Colonic mucosa (tissue), 4 donors: ENCODE data around the gene URB1. TPM values are rescaled to one million over a fixed set of nuclear protein-coding genes. Genes with fewer than 3 reads are reported as not detected.

Experiments
- DNase-seq: peaks from one replicate; pipeline ENCODE4 v3.0.0-alpha.2; 2020
- H3K27ac ChIP-seq: fragments of 200-600 bp; one replicate; pipeline ENCODE4 v1.8.0; 2021
- H3K27me3 ChIP-seq: fragments of 200-600 bp; one replicate; pipeline ENCODE4 v1.8.0; 2021
- H3K36me3 ChIP-seq: fragments of 200-600 bp; one replicate; pipeline ENCODE4 v1.8.0; 2021
- H3K4me1 ChIP-seq: fragments of 200-600 bp; one replicate; pipeline ENCODE4 v1.8.0; 2021; ENCODE audit warnings: mild to moderate bottlenecking
- H3K4me3 ChIP-seq: fragments of 200-600 bp; one replicate; pipeline ENCODE4 v1.8.0; 2021
- H3K9ac ChIP-seq, 2 donors: one replicate each; pipeline ENCODE4 v1.7.0; 2013; ENCODE audit warnings: control low read depth in 2 of 2, low read depth in 2 of 2, low read length in 2 of 2
- H3K9me3 ChIP-seq: fragments of 200-600 bp; one replicate; pipeline ENCODE4 v1.8.0; 2021
- intact Hi-C: fragments of 100-400 bp; cut with DNase I; formaldehyde crosslinking; loops from one replicate; pipeline ENCODE4 v1.14.1; 2022
- total RNA-seq, 2 donors: library from RNA; stranded (reverse); fragmentation: NEBNext Ultra II Directional in 1 of 2; extraction: Animal tissue kit (Norgen Biotek cat#: 25700) in 1 of 2; gene quantifications; one replicate each; pipeline ENCODE4 v1.2.1, GENCODE V29; 2021
- TF ChIP-seq, protein P1 (sequence below): fragments of 200-600 bp; IDR thresholded peaks from one replicate; pipeline ENCODE4 v1.8.0; 2022; ENCODE audit warnings: antibody characterized with exemption, mild to moderate bottlenecking
- donor health status: healthy.
- donor health status: DM: no; HTN: no; CAD: no.
- donor health status: DM: no; HTN: no; CAD: no.

Gene URB1
- total RNA-seq, 2 donors from 2014 or later: 6.1 to 16.4 TPM

DNA sequence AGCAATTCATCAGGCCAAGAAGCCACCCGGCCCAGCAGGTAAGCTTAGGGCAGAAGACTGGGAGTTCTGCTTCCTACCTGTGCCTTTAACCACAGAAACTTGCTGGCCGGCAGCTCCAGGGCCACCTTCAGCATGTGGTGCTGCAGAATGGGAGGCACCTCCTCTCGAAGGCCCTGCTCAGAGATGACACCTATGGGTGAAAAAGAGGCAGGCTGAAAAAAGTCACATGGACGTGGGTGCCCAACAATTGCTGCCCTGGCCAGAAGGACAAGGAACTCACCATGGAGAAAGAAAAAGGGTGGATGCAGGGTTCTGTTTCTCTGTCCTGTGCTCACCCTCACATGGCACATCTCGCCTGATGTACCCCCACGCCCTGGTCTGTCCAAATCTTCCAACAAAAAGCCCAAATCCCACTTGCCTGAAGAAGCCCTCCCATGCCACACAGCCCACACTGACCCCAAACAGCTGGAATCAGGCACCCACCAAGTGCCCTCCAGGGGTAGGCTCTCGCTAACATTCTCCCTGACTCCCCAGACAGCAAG lies 33.0 kb downstream of the URB1 start:
- H3K27me3 ChIP-seq: no peaks in the 10 kb centered on the region
- no peak for DNase-seq
- H3K9me3 ChIP-seq: no peaks in the 10 kb centered on the region
- TF ChIP-seq, protein P1, sequence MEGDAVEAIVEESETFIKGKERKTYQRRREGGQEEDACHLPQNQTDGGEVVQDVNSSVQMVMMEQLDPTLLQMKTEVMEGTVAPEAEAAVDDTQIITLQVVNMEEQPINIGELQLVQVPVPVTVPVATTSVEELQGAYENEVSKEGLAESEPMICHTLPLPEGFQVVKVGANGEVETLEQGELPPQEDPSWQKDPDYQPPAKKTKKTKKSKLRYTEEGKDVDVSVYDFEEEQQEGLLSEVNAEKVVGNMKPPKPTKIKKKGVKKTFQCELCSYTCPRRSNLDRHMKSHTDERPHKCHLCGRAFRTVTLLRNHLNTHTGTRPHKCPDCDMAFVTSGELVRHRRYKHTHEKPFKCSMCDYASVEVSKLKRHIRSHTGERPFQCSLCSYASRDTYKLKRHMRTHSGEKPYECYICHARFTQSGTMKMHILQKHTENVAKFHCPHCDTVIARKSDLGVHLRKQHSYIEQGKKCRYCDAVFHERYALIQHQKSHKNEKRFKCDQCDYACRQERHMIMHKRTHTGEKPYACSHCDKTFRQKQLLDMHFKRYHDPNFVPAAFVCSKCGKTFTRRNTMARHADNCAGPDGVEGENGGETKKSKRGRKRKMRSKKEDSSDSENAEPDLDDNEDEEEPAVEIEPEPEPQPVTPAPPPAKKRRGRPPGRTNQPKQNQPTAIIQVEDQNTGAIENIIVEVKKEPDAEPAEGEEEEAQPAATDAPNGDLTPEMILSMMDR: no peak
- H3K4me3 ChIP-seq: no peak overlapping the region
- H3K27ac ChIP-seq: no peak overlapping the region
- no peak overlapping the region for H3K9ac ChIP-seq
- peaks cover 10% of the 10 kb centered on the region for H3K36me3 ChIP-seq
- H3K4me1 ChIP-seq: no peaks in the 10 kb centered on the region
- intact Hi-C loops: no loop called here

DNA sequence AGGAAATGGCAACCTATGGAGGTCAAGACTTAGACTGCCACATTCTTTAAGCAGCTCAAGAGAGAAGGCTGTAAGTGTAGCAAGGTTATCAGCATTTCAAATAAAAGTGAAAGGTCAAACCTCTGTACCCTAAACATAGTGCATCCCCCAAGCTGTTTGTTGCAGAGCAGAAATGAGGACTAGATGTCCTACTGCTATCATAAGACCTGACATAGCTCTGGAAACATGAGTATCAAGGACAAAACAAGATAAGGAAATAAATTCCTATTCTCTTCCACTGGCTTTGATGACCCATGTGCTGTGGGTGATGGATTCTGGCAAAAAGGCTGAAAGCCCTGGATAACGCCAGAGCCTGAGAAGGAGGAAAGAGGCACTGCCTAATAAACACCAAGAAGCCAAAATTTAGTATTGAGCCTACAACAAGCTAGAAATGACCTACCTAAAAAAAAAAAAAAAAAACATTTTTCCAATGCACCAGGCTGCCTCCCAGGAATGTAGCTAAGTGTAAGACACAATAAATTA lies 35.9 kb downstream of the URB1 start:
- DNase-seq: no peak
- peaks cover 10% of the 10 kb centered on the region for H3K36me3 ChIP-seq
- no peaks in the 10 kb centered on the region for H3K9me3 ChIP-seq
- no peak overlapping the region for H3K4me3 ChIP-seq
- no peak overlapping the region for H3K9ac ChIP-seq
- H3K4me1 ChIP-seq: no peaks in the 10 kb centered on the region
- intact Hi-C loops: no loop called here
- TF ChIP-seq, protein P1: no peak
- H3K27ac ChIP-seq: no peak overlapping the region
- H3K27me3 ChIP-seq: no peaks in the 10 kb centered on the region

DNA sequence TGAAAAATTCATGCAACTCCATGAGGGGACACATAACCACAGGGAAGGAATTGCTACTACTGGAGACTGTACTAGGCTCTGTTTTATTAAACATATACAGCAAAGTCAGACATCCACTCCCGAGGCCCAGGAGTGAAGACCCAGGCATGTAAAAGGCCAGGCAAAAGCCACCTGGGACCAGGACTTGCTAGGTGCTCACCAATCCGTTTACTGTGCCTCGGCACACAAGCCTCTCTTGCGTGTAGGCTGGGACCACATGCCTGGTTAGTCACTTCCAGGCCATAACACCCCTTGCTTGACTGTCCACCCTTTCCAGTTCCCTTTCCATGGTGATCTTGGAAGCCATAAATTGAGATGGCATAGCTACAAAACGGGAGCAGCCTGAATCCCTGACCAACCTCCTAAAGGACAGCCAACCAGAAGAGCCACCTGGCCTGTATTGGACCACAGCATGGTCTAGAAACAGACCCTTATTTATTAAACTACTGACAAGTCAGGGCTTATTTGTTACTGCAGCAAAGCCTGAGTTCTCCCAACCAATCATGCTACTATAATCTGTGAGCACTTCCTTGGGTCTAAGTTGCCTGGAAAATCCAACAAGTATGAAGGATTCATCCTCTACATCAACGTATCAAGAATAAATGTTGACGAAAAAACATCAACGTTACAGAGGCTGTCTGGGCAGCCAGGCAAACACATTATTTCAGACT lies 39.7 kb downstream of the URB1 start:
- DNase-seq: no peak
- no peaks in the 10 kb centered on the region for H3K27me3 ChIP-seq

DNA sequence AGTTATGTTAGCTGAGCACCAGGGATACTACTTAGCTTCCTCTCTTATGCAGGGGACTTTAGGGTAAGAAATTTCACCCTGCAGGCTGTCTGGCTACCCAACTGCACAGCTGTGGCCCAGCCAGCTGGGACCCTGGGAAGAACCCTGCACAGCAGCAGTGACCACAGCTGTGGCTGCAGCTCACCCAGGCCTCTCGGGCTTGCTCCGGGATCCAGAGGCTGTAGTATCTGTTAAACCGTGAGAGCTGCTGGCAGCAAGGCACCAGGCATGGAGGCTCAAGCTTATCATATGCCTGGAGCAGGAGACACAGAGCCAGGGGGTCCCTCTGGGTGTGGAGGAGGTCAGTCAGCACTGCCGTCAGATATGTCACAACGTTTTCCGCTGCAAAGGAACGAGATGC lies 40.3 kb downstream of the URB1 start:
- no peak overlapping the region for H3K4me3 ChIP-seq
- H3K27me3 ChIP-seq: no peaks in the 10 kb centered on the region
- intact Hi-C loops: no loop called here
- no peak overlapping the region for H3K9ac ChIP-seq
- no peak overlapping the region for H3K27ac ChIP-seq
- H3K4me1 ChIP-seq: no peaks in the 10 kb centered on the region
- DNase-seq: no peak
- H3K9me3 ChIP-seq: no peaks in the 10 kb centered on the region
- TF ChIP-seq, protein P1: no peak
- peaks cover 12% of the 10 kb centered on the region for H3K36me3 ChIP-seq

More for the DNA sequence above, 39.7 kb downstream of the URB1 start:
- H3K4me1 ChIP-seq: no peaks in the 10 kb centered on the region
- H3K4me3 ChIP-seq: no peak overlapping the region
- intact Hi-C loops: no loop called here
- H3K36me3 ChIP-seq: peaks cover 12% of the 10 kb centered on the region
- no peaks in the 10 kb centered on the region for H3K9me3 ChIP-seq
- TF ChIP-seq, protein P1: no peak
- no peak overlapping the region for H3K9ac ChIP-seq
- H3K27ac ChIP-seq: no peak overlapping the region

DNA sequence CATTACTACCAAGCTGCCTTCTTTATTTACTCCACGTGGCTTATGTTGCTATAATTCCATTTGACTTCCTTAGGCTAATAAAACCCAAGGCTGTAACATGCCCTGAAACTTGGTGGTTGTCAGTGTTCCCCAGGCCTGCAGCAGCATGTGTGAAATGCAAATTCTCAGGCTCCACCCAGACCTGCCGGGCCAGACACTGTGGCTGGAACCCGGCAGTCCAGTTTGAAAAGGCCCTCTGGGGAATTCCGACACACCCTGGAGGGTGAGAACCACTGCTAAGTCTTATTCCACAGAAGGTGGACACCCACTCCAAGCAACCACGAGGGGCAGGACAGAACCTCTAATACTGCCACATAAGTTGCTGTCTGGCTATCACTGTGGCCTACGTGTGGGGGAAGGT lies 41.4 kb downstream of the URB1 start:
- Histone ChIP-seq H3K27ac (no peak overlapping the region), H3K4me3 (no peak overlapping the region), H3K36me3 (peaks cover 21% of the 10 kb centered on the region), H3K9me3 (no peaks in the 10 kb centered on the region), H3K27me3 (no peaks in the 10 kb centered on the region), H3K9ac (no peak overlapping the region), H3K4me1 (no peaks in the 10 kb centered on the region)
- TF ChIP-seq, protein P1: no peak
- no peak for DNase-seq
- intact Hi-C loops: no loop called here
